ENCODE measurements around the gene FRMD4A.

GRCh38 chr10:14129770-14130169 is 201.0 kb downstream of the FRMD4A start:
- TF ChIP-seq POLR2A (IDR thresholded peaks at IDR 0.05; ENCODE audit: low read depth, low read length), result no peak
- no peak for TF ChIP-seq POLR2AphosphoS5 (IDR thresholded peaks at IDR 0.05; ENCODE audit: low read depth, low read length)
- no peak for TF ChIP-seq TAF1 (IDR thresholded peaks at IDR 0.05; ENCODE audit: borderline replicate concordance, low read depth, low read length)

Measured in GM12892 (cell line).